Measurements from ENCODE around the gene FXYD2.
"Not testable (repeated sequence)": the region's sequence is repeated elsewhere in the genome, so short reads cannot be mapped to it uniquely, and the experiment has no call there.

The FXYD2 gene

GRCh38 chr11:117824571-117825537 lies at the start of gene FXYD2:
Gene FXYD2 (minus strand): TSS chr11:117824744. CDS start chr11:117824678, 66 bp downstream.
- DNase-seq (ENCODE audit: low read depth in 2 of 2, low spot score in 1 of 2): no peak

- no peak for DNase-seq (ENCODE audit: low read depth in 2 of 2, low spot score in 1 of 2)
Observed at GRCh38 chr11:117873828-117874125, 49.2 kb upstream of the FXYD2 start.

GRCh38 chr11:117872975-117873827 lies 48.7 kb upstream of the FXYD2 start:
- DNase-seq (ENCODE audit: low read depth in 2 of 2, low spot score in 1 of 2): no peak

- no peak for DNase-seq (ENCODE audit: low read depth in 2 of 2, low spot score in 1 of 2)
Observed at GRCh38 chr11:117872420-117872961, 47.9 kb upstream of the FXYD2 start.

GRCh38 chr11:117871784-117872183 lies 47.2 kb upstream of the FXYD2 start:
- DNase-seq (ENCODE audit: low read depth in 2 of 2, low spot score in 1 of 2): no peak

- DNase-seq (ENCODE audit: low read depth in 2 of 2, low spot score in 1 of 2): no peak
Observed at GRCh38 chr11:117871160-117871559, 46.6 kb upstream of the FXYD2 start.

GRCh38 chr11:117870103-117870952 lies 45.8 kb upstream of the FXYD2 start:
- DNase-seq (ENCODE audit: low read depth in 2 of 2, low spot score in 1 of 2): no peak

GRCh38 chr11:117869604-117870003 lies 45.1 kb upstream of the FXYD2 start:
- DNase-seq (ENCODE audit: low read depth in 2 of 2, low spot score in 1 of 2): no peak

GRCh38 chr11:117868815-117869561 lies 44.4 kb upstream of the FXYD2 start:
- no peak for DNase-seq (ENCODE audit: low read depth in 2 of 2, low spot score in 1 of 2)

- DNase-seq (ENCODE audit: low read depth in 2 of 2, low spot score in 1 of 2): no peak
Observed at GRCh38 chr11:117868088-117868487, 43.5 kb upstream of the FXYD2 start.

- no peak for DNase-seq (ENCODE audit: low read depth in 2 of 2, low spot score in 1 of 2)
Observed at GRCh38 chr11:117866526-117866925, 42.0 kb upstream of the FXYD2 start.

- DNase-seq (ENCODE audit: low read depth in 2 of 2, low spot score in 1 of 2): not testable (repeated sequence)
Observed at GRCh38 chr11:117865546-117865945, 41.0 kb upstream of the FXYD2 start.

- DNase-seq (ENCODE audit: low read depth in 2 of 2, low spot score in 1 of 2): no peak
Observed at GRCh38 chr11:117863383-117863782, 38.8 kb upstream of the FXYD2 start.

- no peak for DNase-seq (ENCODE audit: low read depth in 2 of 2, low spot score in 1 of 2)
Observed at GRCh38 chr11:117862753-117863152, 38.2 kb upstream of the FXYD2 start.

- DNase-seq (ENCODE audit: low read depth in 2 of 2, low spot score in 1 of 2): no peak
Observed at GRCh38 chr11:117862019-117862725, 37.6 kb upstream of the FXYD2 start.

GRCh38 chr11:117861151-117862018 lies 36.8 kb upstream of the FXYD2 start:
- DNase-seq (ENCODE audit: low read depth in 2 of 2, low spot score in 1 of 2): no peak

- no peak for DNase-seq (ENCODE audit: low read depth in 2 of 2, low spot score in 1 of 2)
Observed at GRCh38 chr11:117860139-117860538, 35.6 kb upstream of the FXYD2 start.

- DNase-seq (ENCODE audit: low read depth in 2 of 2, low spot score in 1 of 2): no peak
Observed at GRCh38 chr11:117859488-117860112, 35.1 kb upstream of the FXYD2 start.

All from stimulated activated CD8-positive, alpha-beta memory T cell treated with anti-CD3 and anti-CD28 coated beads, Interleukin-4, amount 100 ng/mL, for 1 hour (primary cell).